ENCODE measurements around the gene ANP32B.
A peak's percentile ranks its signal among the peaks of the same experiment; 100 is the strongest.

ANP32B gene

DNA sequence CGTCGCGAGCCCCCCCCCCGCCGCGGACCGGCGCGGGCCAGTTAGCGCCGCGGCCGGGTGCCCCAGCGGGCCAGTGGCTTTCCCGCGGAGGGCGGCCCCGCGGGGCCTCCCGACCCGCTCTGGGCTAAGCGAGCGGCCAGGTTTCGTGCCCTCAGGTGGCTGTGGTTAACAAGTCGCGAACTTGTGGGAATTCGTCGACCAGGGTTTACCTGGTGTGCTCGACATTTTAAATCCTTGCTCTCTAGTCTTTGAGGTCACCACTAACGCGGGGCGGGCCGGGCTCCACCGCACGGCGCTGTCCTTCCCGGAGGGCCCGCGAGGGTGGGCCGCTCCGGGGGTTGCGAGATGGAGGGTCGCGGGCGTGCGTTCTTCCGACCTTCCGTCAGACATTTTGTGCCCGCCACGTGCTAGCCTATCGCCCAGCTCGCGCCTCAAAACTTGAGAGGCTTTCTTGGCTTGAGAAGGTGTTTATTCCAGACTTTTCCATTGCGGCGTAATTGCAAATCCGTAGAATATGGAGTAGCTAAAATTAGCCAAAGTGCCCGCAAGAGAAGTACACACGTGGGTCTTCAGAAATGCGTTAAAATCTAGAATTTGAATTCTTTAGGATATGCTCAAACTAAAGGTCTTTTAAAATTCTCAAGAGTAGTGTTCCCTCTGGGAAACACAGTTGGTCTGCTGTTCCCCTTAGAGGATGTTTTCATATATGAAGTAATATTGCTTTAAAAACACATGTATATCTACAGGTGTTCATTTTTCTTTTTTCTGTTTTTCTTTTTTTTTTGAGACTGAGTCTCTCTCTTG, 2.1 kb downstream of the ANP32B start:
- Mint-ChIP-seq H3K36me3 (ENCODE audit: low read depth) (no peaks in the 10 kb centered on the region), H3K27me3 (ENCODE audit: low read depth) (no peaks in the 10 kb centered on the region), H3K4me3 (peak overlapping the region; percentile 82 to 92 (median 89)), H3K4me1 (peaks cover 64% of the 10 kb centered on the region), H3K27ac (peak overlapping the region; percentile 57 to 96 (median 89)), H3K9me3 (no peaks in the 10 kb centered on the region)
- TF ChIP-seq, protein P1, sequence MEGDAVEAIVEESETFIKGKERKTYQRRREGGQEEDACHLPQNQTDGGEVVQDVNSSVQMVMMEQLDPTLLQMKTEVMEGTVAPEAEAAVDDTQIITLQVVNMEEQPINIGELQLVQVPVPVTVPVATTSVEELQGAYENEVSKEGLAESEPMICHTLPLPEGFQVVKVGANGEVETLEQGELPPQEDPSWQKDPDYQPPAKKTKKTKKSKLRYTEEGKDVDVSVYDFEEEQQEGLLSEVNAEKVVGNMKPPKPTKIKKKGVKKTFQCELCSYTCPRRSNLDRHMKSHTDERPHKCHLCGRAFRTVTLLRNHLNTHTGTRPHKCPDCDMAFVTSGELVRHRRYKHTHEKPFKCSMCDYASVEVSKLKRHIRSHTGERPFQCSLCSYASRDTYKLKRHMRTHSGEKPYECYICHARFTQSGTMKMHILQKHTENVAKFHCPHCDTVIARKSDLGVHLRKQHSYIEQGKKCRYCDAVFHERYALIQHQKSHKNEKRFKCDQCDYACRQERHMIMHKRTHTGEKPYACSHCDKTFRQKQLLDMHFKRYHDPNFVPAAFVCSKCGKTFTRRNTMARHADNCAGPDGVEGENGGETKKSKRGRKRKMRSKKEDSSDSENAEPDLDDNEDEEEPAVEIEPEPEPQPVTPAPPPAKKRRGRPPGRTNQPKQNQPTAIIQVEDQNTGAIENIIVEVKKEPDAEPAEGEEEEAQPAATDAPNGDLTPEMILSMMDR (IDR thresholded peaks at IDR 0.05; ENCODE audit: unreplicated experiment in 3 of 3) = no peak

DNA sequence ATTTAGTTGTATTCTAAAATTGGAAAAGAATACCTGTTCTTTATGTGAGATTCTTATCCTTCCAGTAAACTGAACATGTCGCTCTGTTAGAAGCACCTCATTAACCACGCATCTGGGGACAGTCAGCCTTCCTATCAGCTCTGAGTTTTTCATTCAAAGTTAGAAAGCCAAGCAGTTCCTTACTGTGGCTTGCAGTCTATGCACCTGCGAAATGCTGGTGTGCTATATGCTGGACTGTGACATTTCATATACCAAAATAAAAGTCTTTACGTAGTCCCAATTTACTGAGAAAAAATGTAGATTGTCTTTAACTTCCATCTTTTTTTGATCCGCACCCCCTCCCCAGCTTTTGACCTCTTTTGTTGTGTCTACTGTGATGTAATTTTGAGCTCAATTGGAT, 4.3 kb downstream of the ANP32B start:
- Mint-ChIP-seq H3K4me1 (peaks cover 51% of the 10 kb centered on the region), H3K9me3 (no peaks in the 10 kb centered on the region), H3K4me3 (peak overlapping the region in 2 of 3 experiments; percentile 49 to 51), H3K27ac (no peak overlapping the region), H3K27me3 (ENCODE audit: low read depth) (no peaks in the 10 kb centered on the region), H3K36me3 (ENCODE audit: low read depth) (no peaks in the 10 kb centered on the region)
- TF ChIP-seq, protein P1 (IDR thresholded peaks at IDR 0.05; ENCODE audit: unreplicated experiment in 3 of 3) = no peak

DNA sequence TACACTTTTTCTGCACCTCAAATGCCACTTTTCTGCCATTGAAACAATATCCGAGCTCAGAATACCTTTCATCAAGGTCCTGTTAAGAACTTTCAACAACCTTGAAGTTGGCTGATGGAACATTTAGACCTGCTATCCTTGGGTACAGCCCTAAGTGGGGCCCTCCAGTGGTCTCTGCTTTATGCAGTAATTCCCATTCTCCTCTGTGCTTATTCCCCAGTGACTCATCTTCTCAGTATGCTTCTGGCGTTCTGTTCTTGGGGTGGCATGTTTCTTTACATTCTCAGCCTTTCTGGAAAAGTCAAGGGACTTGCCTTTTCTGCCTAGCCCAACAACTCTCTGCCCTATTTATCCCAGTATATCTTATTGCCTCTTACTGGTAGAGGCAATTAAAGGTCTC, 7.1 kb downstream of the ANP32B start:
- Mint-ChIP-seq H3K4me3 (no peak overlapping the region), H3K4me1 (peaks cover 50% of the 10 kb centered on the region), H3K27ac (no peak overlapping the region), H3K36me3 (ENCODE audit: low read depth) (peaks cover 6% of the 10 kb centered on the region), H3K27me3 (ENCODE audit: low read depth) (no peaks in the 10 kb centered on the region), H3K9me3 (no peaks in the 10 kb centered on the region)
- TF ChIP-seq, protein P1 (IDR thresholded peaks at IDR 0.05; ENCODE audit: unreplicated experiment in 3 of 3) = no peak

DNA sequence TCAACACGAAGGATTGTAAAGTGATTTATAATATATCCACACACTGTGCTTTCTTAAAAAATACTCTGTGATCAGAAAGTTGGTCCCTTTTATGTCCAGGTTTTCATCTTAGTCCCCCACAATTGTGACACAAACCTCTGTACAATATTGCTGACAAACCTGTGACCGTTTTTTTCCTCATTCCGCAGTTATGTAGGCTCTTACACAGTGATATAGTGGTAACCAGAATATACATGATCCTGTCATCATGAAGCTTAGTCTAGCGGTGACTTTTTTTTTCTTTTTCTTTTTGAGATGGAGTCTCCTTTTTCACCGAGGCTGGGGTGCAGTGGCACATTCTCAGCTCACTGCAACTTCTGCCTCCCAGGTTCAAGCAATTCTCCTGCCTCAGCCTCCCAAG, 8.7 kb downstream of the ANP32B start:
- Mint-ChIP-seq H3K9me3 (no peaks in the 10 kb centered on the region), H3K27me3 (ENCODE audit: low read depth) (no peaks in the 10 kb centered on the region), H3K4me1 (peaks cover 40% of the 10 kb centered on the region), H3K36me3 (ENCODE audit: low read depth) (peaks cover 13% of the 10 kb centered on the region), H3K27ac (peak overlapping the region in 1 of 3 experiments; percentile 34), H3K4me3 (no peak overlapping the region)
- TF ChIP-seq, protein P1 (IDR thresholded peaks at IDR 0.05; ENCODE audit: unreplicated experiment in 3 of 3) = no peak

DNA sequence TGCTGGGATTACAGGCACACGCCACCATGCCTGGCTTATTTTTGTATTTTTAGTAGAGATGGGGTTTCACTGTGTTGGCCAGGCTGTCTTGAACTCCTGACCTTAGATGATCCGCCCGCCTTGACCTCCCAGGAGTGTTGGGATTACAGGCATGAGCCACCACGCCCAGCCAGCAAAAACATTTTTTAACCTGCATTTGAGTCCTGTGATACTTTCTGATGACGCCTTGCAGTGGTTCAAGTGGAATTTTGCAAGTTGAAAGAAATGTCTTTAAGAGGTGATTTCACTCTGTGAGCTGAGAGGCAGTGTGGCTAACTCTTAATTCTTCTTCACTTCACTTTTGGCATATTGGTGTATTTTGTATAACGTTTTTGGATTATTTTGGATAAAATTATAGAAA, 9.1 kb downstream of the ANP32B start:
- Mint-ChIP-seq H3K36me3 (ENCODE audit: low read depth) (peaks cover 17% of the 10 kb centered on the region), H3K27me3 (ENCODE audit: low read depth) (no peaks in the 10 kb centered on the region), H3K9me3 (no peaks in the 10 kb centered on the region), H3K27ac (no peak overlapping the region), H3K4me1 (peaks cover 39% of the 10 kb centered on the region), H3K4me3 (no peak overlapping the region)
- TF ChIP-seq, protein P1 (IDR thresholded peaks at IDR 0.05; ENCODE audit: unreplicated experiment in 3 of 3) = no peak

DNA sequence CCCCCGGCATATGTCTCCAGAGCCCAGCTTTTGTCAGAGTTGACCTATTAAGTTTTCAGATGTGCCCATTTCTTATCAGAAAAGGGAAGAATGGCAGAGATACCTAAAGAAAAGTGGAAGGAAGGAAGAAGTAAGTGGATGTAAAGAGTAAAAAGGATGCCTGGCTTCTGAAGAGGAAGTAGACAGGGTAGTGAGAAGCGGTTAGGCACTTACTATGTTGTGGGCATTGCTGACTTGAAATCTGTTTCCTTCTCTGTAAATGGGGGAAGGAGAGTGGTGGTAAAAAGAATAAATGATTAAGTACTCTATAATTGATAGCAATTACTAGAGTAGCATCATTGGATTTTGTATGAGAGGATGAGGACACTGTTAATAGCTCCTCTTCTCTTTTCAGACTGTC, 9.9 kb downstream of the ANP32B start:
- no peaks in the 10 kb centered on the region for H3K9me3 Mint-ChIP-seq
- H3K4me1 Mint-ChIP-seq = peaks cover 31% of the 10 kb centered on the region
- peaks cover 20% of the 10 kb centered on the region for H3K36me3 Mint-ChIP-seq (ENCODE audit: low read depth)
- no peaks in the 10 kb centered on the region for H3K27me3 Mint-ChIP-seq (ENCODE audit: low read depth)
- H3K27ac Mint-ChIP-seq = no peak overlapping the region
- TF ChIP-seq, protein P1 (IDR thresholded peaks at IDR 0.05; ENCODE audit: unreplicated experiment in 3 of 3) = no peak
- no peak overlapping the region for H3K4me3 Mint-ChIP-seq
